SK-N-SH (cell line): ENCODE data around the gene ADD1. TPM values are rescaled to one million over a fixed set of nuclear protein-coding genes. Genes with fewer than 3 reads are reported as not detected.

ENCODE experiments used
- CTCF ChIA-PET: fragments of 300-600, 350-600 bp; formaldehyde crosslinking; extraction: SDS; loops from one replicate; lab custom pipeline; 2021; lab: Yijun Ruan, JAX
- POLR2A ChIA-PET: fragments of 350-600 bp; sonication (Branson Sonifier 250); formaldehyde crosslinking; extraction: SDS; loops from one replicate; lab custom pipeline; 2020; ENCODE audit warnings: antibody characterized with exemption, inconsistent platforms; lab: Yijun Ruan, JAX
- DNase-seq: peaks from one replicate; pipeline ENCODE4 v3.0.0; 2012
- H2AFZ ChIP-seq: fragments of 200-600 bp; sonication (generic); 2 replicates; pipeline ENCODE4 v1.8.1; 2016; ENCODE audit warnings: antibody characterized with exemption, mild to moderate bottlenecking, low read depth
- H3F3A ChIP-seq: fragments of 200-600 bp; sonication (generic); replicated peaks from 2 replicates; pipeline ENCODE3; 2016; ENCODE audit warnings: antibody characterized with exemption, mild to moderate bottlenecking; ENCODE audit not compliant: insufficient read depth
- H3K27ac ChIP-seq, 2 experiments: fragments of 200-500 bp in 1 of 2; fragments of 200-600 bp in 1 of 2; sonication (Bioruptor generic) in 1 of 2; sonication (generic), shearing (Covaris generic) in 1 of 2; 2 replicates each; pipeline versions ENCODE4 v1.5.1 to v1.6.1; 2014 to 2016; ENCODE audit warnings: low read depth in 2 of 2, inconsistent platforms in 1 of 2, low read length in 1 of 2, mild to moderate bottlenecking in 1 of 2, mixed read lengths in 1 of 2
- H3K27me3 ChIP-seq: fragments of 200-600 bp; sonication (generic), shearing (Covaris generic); 2 replicates; pipeline ENCODE4 v1.6.1; 2016; ENCODE audit warnings: mixed run types; ENCODE audit not compliant: insufficient read depth
- H3K36me3 ChIP-seq, 2 experiments: fragments of 200-500 bp in 1 of 2; fragments of 200-600 bp in 1 of 2; sonication (Bioruptor generic) in 1 of 2; sonication (generic) in 1 of 2; replicated peaks in 1 of 2; 2 replicates each; pipeline versions ENCODE3 to v1.5.1; 2014 to 2016; ENCODE audit warnings: low read length in 1 of 2, mild to moderate bottlenecking in 1 of 2; ENCODE audit not compliant: insufficient read depth in 2 of 2, control insufficient read depth in 1 of 2
- H3K4me1 ChIP-seq, 2 experiments: fragments of 200-500 bp in 1 of 2; fragments of 200-600 bp in 1 of 2; sonication (Bioruptor generic) in 1 of 2; sonication (generic), shearing (Covaris generic) in 1 of 2; 2 replicates each; pipeline versions ENCODE4 v1.5.1 to v1.6.1; 2014 to 2016; ENCODE audit warnings: low read depth in 1 of 2, low read length in 1 of 2, mixed run types in 1 of 2; ENCODE audit not compliant: insufficient read depth in 2 of 2, control insufficient read depth in 1 of 2
- H3K4me2 ChIP-seq: fragments of 200-600 bp; sonication (generic), shearing (Covaris generic); 2 replicates; pipeline ENCODE4 v1.6.1; 2017; ENCODE audit warnings: mixed run types
- H3K4me3 ChIP-seq, 2 experiments: fragments of 200-500 bp in 1 of 2; fragments of 200-600 bp in 1 of 2; sonication (Bioruptor generic) in 1 of 2; sonication (generic), shearing (Covaris generic) in 1 of 2; 2 replicates each; pipeline versions ENCODE4 v1.5.1 to v1.8.1; 2014 to 2016; ENCODE audit warnings: low read depth in 2 of 2, inconsistent platforms in 1 of 2, low read length in 1 of 2, mild to moderate bottlenecking in 1 of 2, mixed read lengths in 1 of 2, moderate library complexity in 1 of 2
- H3K79me2 ChIP-seq: fragments of 200-600 bp; sonication (generic); 2 replicates; pipeline ENCODE4 v1.8.1; 2017; ENCODE audit warnings: mild to moderate bottlenecking; ENCODE audit not compliant: insufficient read depth
- H3K9ac ChIP-seq: fragments of 200-600 bp; sonication (generic); 2 replicates; pipeline ENCODE4 v1.6.1; 2017; ENCODE audit warnings: mixed run types
- H3K9me2 ChIP-seq: fragments of 200-600 bp; sonication (generic); 2 replicates; pipeline ENCODE4 v1.6.1; 2017; ENCODE audit warnings: mixed run types
- H3K9me3 ChIP-seq: fragments of 200-600 bp; sonication (generic); 2 replicates; pipeline ENCODE4 v1.6.1; 2017; ENCODE audit warnings: mixed run types, mild to moderate bottlenecking, moderate library complexity
- H4K20me1 ChIP-seq: fragments of 200-600 bp; sonication (generic); 2 replicates; pipeline ENCODE4 v1.6.1; 2017; ENCODE audit warnings: mild to moderate bottlenecking, mixed run types; ENCODE audit not compliant: insufficient read depth
- CHD2 ChIP-seq: fragments of 150-350 bp; IDR thresholded peaks from 2 replicates; pipeline ENCODE4 v1.6.1; 2018; ENCODE audit warnings: low read length; ENCODE audit not compliant: partially characterized antibody
- ELF1 ChIP-seq: IDR thresholded peaks from 2 replicates; pipeline ENCODE4 v1.4.0; 2012
- EZH2phosphoT487 ChIP-seq: fragments of 200-600 bp; sonication (generic); IDR thresholded peaks from 2 replicates; pipeline ENCODE4 v1.6.1; 2017; ENCODE audit warnings: low read depth, mixed run types, mild to moderate bottlenecking, antibody characterized with exemption, moderate library complexity, borderline replicate concordance
- IRF3 ChIP-seq: fragments of 150-350 bp; IDR thresholded peaks from 2 replicates; pipeline ENCODE4 v1.6.1; 2016; ENCODE audit warnings: mild to moderate bottlenecking, low read depth, low read length
- JUND ChIP-seq: IDR thresholded peaks from 2 replicates; pipeline ENCODE4 v1.4.0; 2012
- RCOR1 ChIP-seq: fragments of 150-350 bp; IDR thresholded peaks from 2 replicates; pipeline ENCODE4 v1.6.1; 2017; ENCODE audit warnings: antibody characterized with exemption, low read length
- RXRA ChIP-seq: IDR thresholded peaks from 2 replicates; pipeline ENCODE4 v1.4.0; 2012; ENCODE audit warnings: low read depth, mild to moderate bottlenecking, borderline replicate concordance
- SIN3A ChIP-seq: IDR thresholded peaks from 2 replicates; pipeline ENCODE4 v1.6.1; 2012; ENCODE audit warnings: low read depth, mild to moderate bottlenecking, low read length, moderate library complexity, borderline replicate concordance
- TAF1 ChIP-seq: IDR thresholded peaks from 2 replicates; pipeline ENCODE4 v1.6.1; 2012; ENCODE audit warnings: low read depth, mild to moderate bottlenecking, low read length, moderate library complexity, borderline replicate concordance
- USF1 ChIP-seq: IDR thresholded peaks from 2 replicates; pipeline ENCODE4 v1.4.0; 2012; ENCODE audit warnings: low read depth, borderline replicate concordance
- WGBS: methylation state at CpG from one replicate; pipeline ENCODE4 v1.1.6; 2017; ENCODE audit warnings: low lambda C conversion rate; 5-methylcytosine and 5-hydroxymethylcytosine counted together
- polyA plus RNA-seq, 3 experiments: library from polyadenylated mRNA; depleted of rRNA; stranded (reverse); fragments of >200 nt; gene quantifications; 2 replicates each; pipeline ENCODE4 v1.2.3, GENCODE V29; 2012
- TF ChIP-seq, protein P1 (sequence below): IDR thresholded peaks from 2 replicates; pipeline ENCODE4 v1.6.1; 2012; ENCODE audit warnings: mild to moderate bottlenecking, low read depth, low read length, moderate library complexity
- TF ChIP-seq, protein P2 (sequence below): fragments of 150-350 bp; IDR thresholded peaks from 2 replicates; pipeline ENCODE4 v1.6.1; 2017; ENCODE audit warnings: antibody characterized with exemption, low read length, low read depth, borderline replicate concordance

ADD1 gene
- polyA plus RNA-seq, 1 of the 3 experiments (the other 2 are of a cell fraction): 155 TPM

DNA sequence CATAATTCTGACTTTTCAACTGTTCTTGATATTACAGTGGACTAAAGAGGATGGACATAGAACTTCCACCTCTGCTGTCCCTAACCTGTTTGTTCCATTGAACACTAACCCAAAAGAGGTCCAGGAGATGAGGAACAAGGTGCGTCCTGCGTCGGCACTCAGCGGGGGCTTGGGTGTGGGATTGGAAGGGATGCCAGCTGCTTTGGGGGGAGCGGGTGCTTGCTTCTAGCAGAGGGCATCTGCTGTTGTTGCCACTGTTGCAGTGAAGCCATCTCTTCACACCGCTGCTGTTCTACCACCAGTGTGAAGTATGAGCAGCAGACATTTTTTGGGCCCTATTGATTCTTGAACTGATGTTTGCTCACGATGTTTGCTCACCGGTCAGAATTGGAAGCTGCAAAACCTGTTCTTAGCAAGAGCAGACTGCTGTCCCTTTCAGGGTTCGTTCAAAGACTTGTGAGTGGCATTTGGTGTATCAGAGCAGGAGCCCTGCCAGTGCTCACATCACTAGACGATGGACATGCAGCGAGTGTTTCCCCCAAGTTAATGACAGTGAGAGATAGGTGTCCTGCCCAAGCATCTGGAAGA is 64.2 kb downstream of the ADD1 start:
- Histone ChIP-seq H3K4me1 (peaks cover 0 to 7% of the 10 kb centered on the region in 2 experiments; a peak in 2 of 4 replicates), H4K20me1 (no peaks in the 10 kb centered on the region), H3K4me3 (no peak overlapping the region), H3K9ac (no peak overlapping the region), H3K36me3 (peaks cover 53 to 84% of the 10 kb centered on the region in 2 experiments), H3K79me2 (no peaks in the 10 kb centered on the region), H3K9me3 (no peaks in the 10 kb centered on the region), H3K27ac (no peak overlapping the region), H3K27me3 (no peaks in the 10 kb centered on the region), H3F3A (no peaks in the 10 kb centered on the region), H3K9me2 (no peaks in the 10 kb centered on the region), H3K4me2 (no peak overlapping the region), H2AFZ (no peak overlapping the region)
- 96% methylated on average over 8 of the region's 11 CpGs for WGBS
- TF ChIP-seq, protein P1, sequence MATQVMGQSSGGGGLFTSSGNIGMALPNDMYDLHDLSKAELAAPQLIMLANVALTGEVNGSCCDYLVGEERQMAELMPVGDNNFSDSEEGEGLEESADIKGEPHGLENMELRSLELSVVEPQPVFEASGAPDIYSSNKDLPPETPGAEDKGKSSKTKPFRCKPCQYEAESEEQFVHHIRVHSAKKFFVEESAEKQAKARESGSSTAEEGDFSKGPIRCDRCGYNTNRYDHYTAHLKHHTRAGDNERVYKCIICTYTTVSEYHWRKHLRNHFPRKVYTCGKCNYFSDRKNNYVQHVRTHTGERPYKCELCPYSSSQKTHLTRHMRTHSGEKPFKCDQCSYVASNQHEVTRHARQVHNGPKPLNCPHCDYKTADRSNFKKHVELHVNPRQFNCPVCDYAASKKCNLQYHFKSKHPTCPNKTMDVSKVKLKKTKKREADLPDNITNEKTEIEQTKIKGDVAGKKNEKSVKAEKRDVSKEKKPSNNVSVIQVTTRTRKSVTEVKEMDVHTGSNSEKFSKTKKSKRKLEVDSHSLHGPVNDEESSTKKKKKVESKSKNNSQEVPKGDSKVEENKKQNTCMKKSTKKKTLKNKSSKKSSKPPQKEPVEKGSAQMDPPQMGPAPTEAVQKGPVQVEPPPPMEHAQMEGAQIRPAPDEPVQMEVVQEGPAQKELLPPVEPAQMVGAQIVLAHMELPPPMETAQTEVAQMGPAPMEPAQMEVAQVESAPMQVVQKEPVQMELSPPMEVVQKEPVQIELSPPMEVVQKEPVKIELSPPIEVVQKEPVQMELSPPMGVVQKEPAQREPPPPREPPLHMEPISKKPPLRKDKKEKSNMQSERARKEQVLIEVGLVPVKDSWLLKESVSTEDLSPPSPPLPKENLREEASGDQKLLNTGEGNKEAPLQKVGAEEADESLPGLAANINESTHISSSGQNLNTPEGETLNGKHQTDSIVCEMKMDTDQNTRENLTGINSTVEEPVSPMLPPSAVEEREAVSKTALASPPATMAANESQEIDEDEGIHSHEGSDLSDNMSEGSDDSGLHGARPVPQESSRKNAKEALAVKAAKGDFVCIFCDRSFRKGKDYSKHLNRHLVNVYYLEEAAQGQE: no peak
- POLR2A ChIA-PET: no interaction called here
- CTCF ChIA-PET: interaction anchor here (1.1 kb wide), 1 partner anchor 43 kb away, joined by 7 read pairs; no protein-coding TSS in a partner anchor
- DNase-seq: no peak

- H3K36me3 ChIP-seq: peaks cover 54 to 77% of the 10 kb centered on the region in 2 experiments
- no peaks in the 10 kb centered on the region for H3K79me2 ChIP-seq
- H3F3A ChIP-seq: no peaks in the 10 kb centered on the region
- H3K27me3 ChIP-seq: no peaks in the 10 kb centered on the region
- H3K27ac ChIP-seq: no peak overlapping the region
- TF ChIP-seq SIN3A (no peak), JUND (no peak), TAF1 (no peak), EZH2phosphoT487 (no peak), IRF3 (no peak), RCOR1 (no peak), USF1 (no peak), CHD2 (no peak), ELF1 (no peak), RXRA (no peak)
- TF ChIP-seq, protein P2, sequence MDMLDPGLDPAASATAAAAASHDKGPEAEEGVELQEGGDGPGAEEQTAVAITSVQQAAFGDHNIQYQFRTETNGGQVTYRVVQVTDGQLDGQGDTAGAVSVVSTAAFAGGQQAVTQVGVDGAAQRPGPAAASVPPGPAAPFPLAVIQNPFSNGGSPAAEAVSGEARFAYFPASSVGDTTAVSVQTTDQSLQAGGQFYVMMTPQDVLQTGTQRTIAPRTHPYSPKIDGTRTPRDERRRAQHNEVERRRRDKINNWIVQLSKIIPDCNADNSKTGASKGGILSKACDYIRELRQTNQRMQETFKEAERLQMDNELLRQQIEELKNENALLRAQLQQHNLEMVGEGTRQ: no peak
- H2AFZ ChIP-seq: no peak overlapping the region
- ChIA-PET POLR2A (no interaction called here), CTCF (no interaction called here)
- no peak overlapping the region for H3K4me2 ChIP-seq
- no peak for DNase-seq
- no peaks in the 10 kb centered on the region for H3K9me3 ChIP-seq
- H4K20me1 ChIP-seq: no peaks in the 10 kb centered on the region
- no peaks in the 10 kb centered on the region for H3K9me2 ChIP-seq
- no peak overlapping the region for H3K9ac ChIP-seq
- WGBS: 83% methylated on average over 7 of the region's 7 CpGs
- peaks cover 0 to 7% of the 10 kb centered on the region in 2 experiments; a peak in 2 of 4 replicates for H3K4me1 ChIP-seq
- no peak overlapping the region for H3K4me3 ChIP-seq
Measured at GRCh38 chr4:2908686-2909085, 65.0 kb downstream of the ADD1 start.
